HG02885 (cell line): Measurements from ENCODE around the gene HBA2.
"Not testable (repeated sequence)": the region's sequence is repeated elsewhere in the genome, so short reads cannot be mapped to it uniquely, and the experiment has no call there.

Experiments used
- ATAC-seq: cut with Tn5 transposase; IDR thresholded peaks from one replicate; pipeline ENCODE4 v1.9.1; 2021; ENCODE audit warnings: mild to moderate bottlenecking; ENCODE audit not compliant: unreplicated experiment, poor library complexity

The HBA2 gene

GRCh38 chr16:154217-155030 is 18.3 kb upstream of the HBA2 start:
- no peak for ATAC-seq

DNA sequence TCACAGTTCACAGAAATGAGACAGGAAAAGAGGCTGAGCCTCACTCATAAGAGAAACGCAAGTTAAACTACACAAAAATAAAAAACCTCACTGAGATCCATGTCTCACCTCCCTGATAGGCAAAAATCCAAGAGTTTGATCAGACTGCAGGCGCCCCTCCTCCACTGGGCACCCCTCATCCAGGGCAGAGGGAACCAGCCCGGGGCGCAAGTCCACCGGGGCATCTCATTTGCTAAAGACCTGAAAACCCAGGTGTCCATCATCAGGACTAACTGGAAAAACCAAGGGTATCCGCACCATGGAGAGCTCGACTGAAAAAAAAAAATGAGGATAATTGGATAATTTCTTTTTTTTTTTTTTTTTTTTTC is 17.7 kb upstream of the HBA2 start:
- ATAC-seq: no peak

DNA sequence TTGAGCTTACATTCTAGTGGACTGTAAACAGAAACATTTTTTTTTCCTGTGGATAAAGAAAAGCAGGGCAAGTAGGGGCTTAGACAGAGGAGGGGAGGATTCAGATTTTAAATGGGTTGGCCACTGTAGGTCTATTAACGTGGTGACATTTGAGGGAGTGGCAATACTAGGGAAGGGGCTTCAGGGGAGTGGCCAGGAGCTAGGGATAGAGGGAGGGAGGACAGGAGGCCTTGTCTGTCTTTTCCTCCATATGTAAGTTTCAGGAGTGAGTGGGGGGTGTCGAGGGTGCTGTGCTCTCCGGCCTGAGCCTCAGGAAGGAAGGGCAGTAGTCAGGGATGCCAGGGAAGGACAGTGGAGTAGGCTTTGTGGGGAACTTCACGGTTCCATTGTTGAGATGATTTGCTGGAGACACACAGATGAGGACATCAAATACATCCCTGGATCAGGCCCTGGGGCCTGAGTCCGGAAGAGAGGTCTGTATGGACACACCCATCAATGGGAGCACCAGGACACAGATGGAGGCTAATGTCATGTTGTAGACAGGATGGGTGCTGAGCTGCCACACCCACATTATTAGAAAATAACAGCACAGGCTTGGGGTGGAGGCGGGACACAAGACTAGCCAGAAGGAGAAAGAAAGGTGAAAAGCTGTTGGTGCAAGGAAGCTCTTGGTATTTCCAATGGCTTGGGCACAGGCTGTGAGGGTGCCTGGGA is 13.4 kb upstream of the HBA2 start:
- ATAC-seq: no peak

DNA sequence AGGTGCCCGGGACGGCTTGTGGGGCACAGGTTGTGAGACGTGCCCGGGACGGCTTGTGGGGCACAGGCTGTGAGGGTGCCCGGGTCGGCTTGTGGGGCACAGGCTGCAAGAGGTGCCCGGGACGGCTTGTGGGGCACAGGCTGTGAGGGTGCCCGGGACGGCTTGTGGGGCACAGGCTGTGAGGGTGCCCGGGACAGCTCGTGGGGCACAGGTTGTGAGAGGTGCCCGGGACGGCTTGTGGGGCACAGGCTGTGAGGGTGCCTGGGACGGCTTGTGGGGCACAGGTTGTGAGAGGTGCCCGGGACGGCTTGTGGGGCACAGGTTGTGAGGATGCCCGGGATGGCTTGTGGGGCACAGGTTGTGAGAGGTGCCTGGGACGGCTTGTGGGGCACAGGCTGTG is 12.4 kb upstream of the HBA2 start:
- not testable (repeated sequence) for ATAC-seq

DNA sequence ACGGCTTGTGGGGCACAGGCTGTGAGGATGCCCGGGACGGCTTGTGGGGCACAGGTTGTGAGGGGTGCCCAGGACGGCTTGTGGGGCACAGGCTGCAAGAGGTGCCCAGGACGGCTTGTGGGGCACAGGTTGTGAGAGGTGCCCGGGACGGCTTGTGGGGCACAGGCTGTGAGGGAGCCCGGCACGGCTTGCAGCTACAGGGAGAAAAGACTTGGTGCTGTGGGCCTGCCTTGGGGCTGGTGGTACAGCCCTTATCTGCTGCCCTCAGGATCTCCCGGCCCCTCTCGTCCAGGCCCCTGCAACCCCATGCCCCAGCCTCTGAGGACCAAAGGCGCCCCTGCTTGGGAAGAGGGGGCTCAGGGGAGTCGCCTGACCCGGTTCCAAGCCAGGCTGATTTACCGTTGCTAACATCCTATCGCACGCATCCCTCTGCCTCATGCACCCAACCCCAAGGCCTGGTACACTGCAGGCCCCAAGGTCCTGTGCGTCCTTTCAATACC is 11.9 kb upstream of the HBA2 start:
- ATAC-seq: no peak

DNA sequence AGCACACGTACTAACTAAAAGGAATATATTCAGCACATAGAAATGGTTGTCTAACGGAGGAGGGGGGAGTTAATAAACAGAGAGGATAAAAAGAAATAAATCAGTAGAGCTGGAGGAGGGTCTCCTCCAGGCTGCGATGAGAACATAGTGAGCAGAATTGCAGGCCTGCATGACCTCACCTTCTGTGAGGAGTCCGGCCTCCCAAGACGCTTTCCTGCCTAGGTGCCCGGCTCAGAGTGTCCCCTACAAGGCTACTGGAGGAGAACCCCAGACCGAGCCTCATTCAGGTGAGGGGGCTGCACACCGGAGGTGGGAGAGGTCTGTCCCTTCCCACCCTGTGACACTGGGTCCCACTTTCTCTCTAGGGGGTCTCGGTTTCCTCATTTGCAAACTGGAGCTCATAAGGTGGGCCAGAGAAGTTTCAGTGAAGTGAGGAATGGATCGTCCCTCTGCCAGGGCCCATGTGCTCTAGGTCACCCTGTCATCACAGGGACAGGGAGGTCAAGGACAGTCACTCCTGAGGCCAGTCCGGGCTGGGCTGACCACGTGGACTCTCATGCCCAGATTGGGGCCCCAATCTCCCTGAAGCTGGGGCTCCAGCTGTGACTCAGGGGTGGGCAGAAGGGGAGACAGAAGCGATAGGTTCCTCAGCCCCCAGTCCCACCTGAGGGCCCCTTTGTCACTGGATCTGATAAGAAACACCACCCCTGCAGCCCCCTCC is 10.2 kb upstream of the HBA2 start:
- ATAC-seq: no peak

DNA sequence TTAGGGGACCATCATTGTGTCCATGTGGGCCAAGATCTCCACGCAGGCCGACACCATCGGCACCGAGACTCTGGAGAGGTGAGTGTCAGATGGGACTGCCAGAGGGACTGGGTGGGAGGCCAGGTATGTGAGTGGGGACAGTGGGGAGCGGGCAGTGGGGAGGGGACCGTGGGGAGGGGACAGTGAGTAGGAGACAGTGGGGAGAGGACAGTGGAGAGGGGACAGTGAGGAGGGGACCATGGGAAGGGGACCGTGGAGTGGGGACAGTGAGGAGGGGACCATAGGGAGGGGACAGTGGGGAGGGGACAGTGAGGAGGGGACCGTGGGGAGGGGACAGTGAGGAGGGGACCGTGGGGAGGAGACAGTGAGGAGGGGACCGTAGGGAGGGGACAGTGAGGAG is 9.5 kb upstream of the HBA2 start:
- not testable (repeated sequence) for ATAC-seq

GRCh38 chr16:163696-164095 is 9.0 kb upstream of the HBA2 start:
- not testable (repeated sequence) for ATAC-seq

GRCh38 chr16:164134-164823 is 8.4 kb upstream of the HBA2 start:
- ATAC-seq: not testable (repeated sequence)

- no peak for ATAC-seq
These were observed 7.7 kb upstream of the HBA2 start for GRCh38 chr16:164827-165538.

DNA sequence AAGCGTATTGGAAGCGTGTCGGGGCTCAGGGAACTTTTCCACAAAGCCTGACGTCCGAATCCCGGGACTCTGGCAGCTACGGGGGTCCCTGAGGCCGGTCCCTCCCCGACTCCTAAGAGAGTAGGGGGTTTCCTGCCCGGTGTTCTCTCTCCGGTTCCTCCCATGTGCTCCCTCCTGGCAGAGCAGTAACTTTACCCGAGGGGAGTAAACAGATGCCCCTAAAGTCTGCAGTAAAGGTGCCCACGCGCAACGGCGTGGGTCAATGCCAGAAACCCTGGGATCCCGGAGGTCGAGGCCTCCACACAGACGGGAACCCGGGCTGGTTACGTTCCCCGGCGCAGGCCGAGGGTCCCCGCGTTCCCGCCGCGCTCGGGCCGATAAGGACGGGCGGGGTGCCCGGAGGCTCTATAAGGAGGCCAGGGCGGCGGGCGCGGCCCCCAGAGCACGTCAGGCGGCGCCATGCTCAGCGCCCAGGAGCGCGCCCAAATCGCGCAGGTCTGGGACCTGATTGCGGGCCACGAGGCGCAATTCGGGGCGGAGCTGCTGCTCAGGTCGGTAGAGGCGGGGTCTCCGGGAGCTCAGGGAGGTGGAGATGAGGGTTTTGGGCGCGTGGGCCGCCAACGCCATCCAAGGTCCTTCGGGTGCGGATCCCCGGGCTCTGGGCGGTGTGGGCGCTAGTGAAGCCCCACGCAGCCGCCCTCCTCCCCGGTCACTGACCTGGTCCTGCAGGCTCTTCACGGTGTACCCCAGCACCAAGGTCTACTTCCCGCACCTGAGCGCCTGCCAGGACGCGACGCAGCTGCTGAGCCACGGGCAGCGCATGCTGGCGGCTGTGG is 6.9 kb upstream of the HBA2 start, which contains the start of gene HBM:
HBM (plus strand) TSS at position 440 of the 836 bp plus-strand sequence; CDS start at position 460, 20 bp downstream.
- no peak for ATAC-seq

DNA sequence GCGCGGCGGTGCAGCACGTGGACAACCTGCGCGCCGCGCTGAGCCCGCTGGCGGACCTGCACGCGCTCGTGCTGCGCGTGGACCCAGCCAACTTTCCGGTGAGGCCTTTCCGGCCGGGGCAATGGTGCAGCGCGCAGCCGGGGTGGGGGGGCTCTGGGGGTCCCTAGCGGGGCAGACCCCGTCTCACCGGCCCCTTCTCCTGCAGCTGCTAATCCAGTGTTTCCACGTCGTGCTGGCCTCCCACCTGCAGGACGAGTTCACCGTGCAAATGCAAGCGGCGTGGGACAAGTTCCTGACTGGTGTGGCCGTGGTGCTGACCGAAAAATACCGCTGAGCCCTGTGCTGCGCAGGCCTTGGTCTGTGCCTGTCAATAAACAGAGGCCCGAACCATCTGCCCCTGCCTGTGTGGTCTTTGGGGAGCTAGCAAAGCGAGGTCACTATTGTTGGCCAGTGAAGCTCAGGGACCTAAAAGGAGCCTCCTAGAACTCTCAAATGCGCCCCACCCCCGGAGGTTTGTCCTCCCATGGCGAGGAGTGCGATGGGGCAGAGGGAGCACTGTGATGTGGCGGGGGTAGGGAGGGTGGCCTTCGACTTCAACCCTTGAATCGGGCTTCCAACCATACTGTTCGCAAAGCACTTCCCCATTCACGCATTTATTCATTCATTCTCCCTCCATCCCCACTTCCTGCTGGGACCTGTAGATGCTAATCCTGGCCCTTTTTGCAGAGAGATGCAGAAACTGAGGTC is 6.1 kb upstream of the HBA2 start:
- ATAC-seq: no peak

GRCh38 chr16:167122-167690 is 5.5 kb upstream of the HBA2 start:
- no peak for ATAC-seq

DNA sequence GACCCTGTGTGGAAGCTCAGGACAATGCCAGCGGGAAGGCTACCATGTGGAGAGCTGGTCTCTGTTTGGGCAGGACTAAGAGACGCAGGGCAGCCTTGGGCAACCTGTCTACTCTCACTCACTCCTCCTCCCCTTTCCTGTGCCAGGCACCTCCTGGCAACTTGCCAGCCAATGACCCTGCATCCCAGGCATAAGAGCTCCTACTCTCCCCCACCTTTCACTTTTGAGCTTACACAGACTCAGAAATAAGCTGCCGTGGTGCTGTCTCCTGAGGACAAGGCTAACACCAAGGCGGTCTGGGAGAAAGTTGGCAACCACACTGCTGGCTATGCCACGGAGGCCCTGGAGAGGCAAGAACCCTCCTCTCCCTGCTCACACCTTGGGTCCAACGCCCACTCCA is 4.3 kb upstream of the HBA2 start:
- no peak for ATAC-seq

DNA sequence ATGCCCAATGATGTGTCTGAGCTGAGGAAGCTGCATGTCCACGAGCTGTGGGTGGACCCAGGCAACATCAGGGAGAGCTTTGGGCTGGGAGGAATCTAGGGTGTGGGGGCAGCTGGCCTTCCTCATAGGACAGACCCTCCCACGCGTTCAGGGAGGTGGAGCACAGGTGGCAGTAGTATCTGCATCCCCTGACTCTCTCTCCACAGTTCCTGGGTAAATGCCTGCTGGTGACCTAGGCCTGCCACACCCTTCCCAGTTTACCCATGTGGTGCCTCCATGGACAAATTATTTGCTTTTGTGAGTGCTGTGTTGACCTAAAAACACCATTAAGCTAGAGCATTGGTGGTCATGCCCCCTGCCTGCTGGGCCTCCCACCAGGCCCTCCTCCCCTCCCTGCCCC is 3.7 kb upstream of the HBA2 start:
- no peak for ATAC-seq

GRCh38 chr16:170088-170507 is 2.6 kb upstream of the HBA2 start:
- ATAC-seq: not testable (repeated sequence)

- no peak for ATAC-seq
These were observed 1.9 kb upstream of the HBA2 start for GRCh38 chr16:170788-171187.
